ENCODE results near the gene KL. TPM values are rescaled to one million over a fixed set of nuclear protein-coding genes. Genes with fewer than 3 reads are reported as not detected.

KL gene
- total RNA-seq, 4 donors from 2014 or later: 0.34 to 2.8 (median 1.8) TPM

- DNase-seq (ENCODE audit: low spot score in 2 of 2): peak; percentile 51 to 88
- TF ChIP-seq POLR2A (IDR thresholded peaks at IDR 0.05) (no peak), CTCF (IDR thresholded peaks at IDR 0.05) (no peak)
- WGBS, 2 donors: 34 to 49% methylated on average over 14 of the region's 14 CpGs
- intact Hi-C loops (cut with DNase I; ENCODE audit: low total_unique reads): no loop called here
- no peak overlapping the region for H3K4me3 ChIP-seq (ENCODE audit: low read depth, poor library complexity, severe bottlenecking)
Observed at GRCh38 chr13:33110713-33111413, 94.6 kb downstream of the KL start.

- TF ChIP-seq CTCF (IDR thresholded peaks at IDR 0.05): no peak
- no peak for TF ChIP-seq POLR2A (IDR thresholded peaks at IDR 0.05)
- 42 to 47% methylated on average over 9 of the region's 9 CpGs for WGBS, 2 donors
- intact Hi-C loops (cut with DNase I; ENCODE audit: low total_unique reads): no loop called here
- DNase-seq (ENCODE audit: low spot score in 2 of 2): peak in 1 of 2 donors; percentile 45
- no peak overlapping the region for H3K4me3 ChIP-seq (ENCODE audit: low read depth, poor library complexity, severe bottlenecking)
Observed at GRCh38 chr13:33111414-33112110, 95.3 kb downstream of the KL start.

- no peak overlapping the region for H3K4me3 ChIP-seq (ENCODE audit: low read depth, poor library complexity, severe bottlenecking)
- no peak for DNase-seq (ENCODE audit: low spot score in 2 of 2)
- TF ChIP-seq POLR2A (IDR thresholded peaks at IDR 0.05) (no peak), CTCF (IDR thresholded peaks at IDR 0.05) (no peak)
- 68 to 74% methylated on average over 12 of the region's 12 CpGs for WGBS, 2 donors
- intact Hi-C loops (cut with DNase I; ENCODE audit: low total_unique reads): no loop called here
Observed at GRCh38 chr13:33112766-33113165, 96.5 kb downstream of the KL start.

GRCh38 chr13:33114146-33114545, 97.9 kb downstream of the KL start:
- WGBS, 2 donors: 95 to 97% methylated on average over 5 of the region's 5 CpGs
- no peak for DNase-seq (ENCODE audit: low spot score in 2 of 2)
- TF ChIP-seq POLR2A (IDR thresholded peaks at IDR 0.05): no peak
- H3K4me3 ChIP-seq (ENCODE audit: low read depth, poor library complexity, severe bottlenecking): no peak overlapping the region
- intact Hi-C loops (cut with DNase I; ENCODE audit: low total_unique reads): no loop called here

GRCh38 chr13:33115274-33115673, 99.1 kb downstream of the KL start:
- H3K4me3 ChIP-seq (ENCODE audit: low read depth, poor library complexity, severe bottlenecking): no peak overlapping the region
- WGBS, 2 donors: 94 to 96% methylated on average over 2 of the region's 2 CpGs
- no peak for TF ChIP-seq POLR2A (IDR thresholded peaks at IDR 0.05)
- no peak for TF ChIP-seq CTCF (IDR thresholded peaks at IDR 0.05)
- no peak for DNase-seq (ENCODE audit: low spot score in 2 of 2)
- intact Hi-C loops (cut with DNase I; ENCODE audit: low total_unique reads): no loop called here
